Stimulated activated naive CD4-positive, alpha-beta T cell treated with Interleukin-2 at 50 U/mL for 16 hours (primary cell): ENCODE results near the gene APLF.
"Not testable (repeated sequence)": the region's sequence is repeated elsewhere in the genome, so short reads cannot be mapped to it uniquely, and the experiment has no call there.

ENCODE experiments used
- DNase-seq: peaks from one replicate; lab custom pipeline; 2025; lab: John Stamatoyannopoulos, UW

The APLF gene

GRCh38 chr2:68476454-68476853 lies 9.1 kb downstream of the APLF start:
- DNase-seq = no peak

- DNase-seq = no peak
These were observed 11.3 kb downstream of the APLF start for GRCh38 chr2:68478688-68479087.

DNA sequence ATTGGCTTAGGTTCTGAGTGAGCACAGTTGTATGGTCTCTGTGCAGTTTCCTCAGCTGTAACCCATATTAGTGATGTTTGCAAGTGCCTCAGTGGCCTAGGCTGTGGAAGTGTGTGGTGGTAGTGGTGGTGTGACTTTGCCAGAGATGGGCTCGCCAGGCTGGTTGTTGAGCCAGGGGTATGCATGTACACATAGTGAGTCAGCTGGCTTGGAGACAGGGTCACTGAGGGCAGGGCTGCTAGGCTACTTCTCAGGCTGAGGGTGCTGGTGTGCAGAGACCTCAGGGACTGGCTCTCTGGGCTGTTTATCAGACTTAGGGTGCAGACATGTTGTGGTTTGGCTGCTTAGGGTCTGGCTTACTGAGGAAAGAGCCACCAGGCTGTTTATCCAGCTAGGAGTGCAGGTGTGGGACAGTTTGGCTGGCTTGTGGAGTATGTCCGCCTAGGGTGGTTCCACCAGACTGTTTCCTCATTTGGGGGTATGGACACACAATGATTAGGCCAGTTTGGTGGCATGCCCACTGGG lies 15.0 kb downstream of the APLF start:
- DNase-seq = no peak

GRCh38 chr2:68483011-68483410 lies 15.6 kb downstream of the APLF start:
- DNase-seq = no peak

- DNase-seq = no peak
These were observed 20.5 kb downstream of the APLF start for GRCh38 chr2:68487773-68488355.

DNA sequence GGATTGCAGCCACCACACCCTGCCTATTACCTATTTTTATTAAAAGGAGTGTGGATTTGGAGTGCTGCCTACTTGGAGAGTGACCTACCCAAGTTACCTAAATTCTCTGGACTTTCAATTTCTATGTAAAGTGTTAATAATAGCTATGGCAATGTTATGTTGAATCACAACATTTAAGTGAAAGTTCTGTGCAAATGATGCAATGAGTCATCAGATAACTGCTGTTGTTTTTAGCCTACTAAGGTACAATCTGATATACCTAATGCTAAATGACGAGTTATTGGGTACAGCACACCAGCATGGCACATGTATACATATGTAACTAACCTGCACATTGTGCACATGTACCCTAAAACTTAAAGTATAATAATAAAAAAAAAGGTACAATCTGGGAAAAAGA lies 21.2 kb downstream of the APLF start:
- DNase-seq = not testable (repeated sequence)

GRCh38 chr2:68489282-68489681 lies 21.9 kb downstream of the APLF start:
- no peak for DNase-seq

- DNase-seq = no peak
These were observed 24.2 kb downstream of the APLF start for GRCh38 chr2:68491582-68491981.

- no peak for DNase-seq
These were observed 31.7 kb downstream of the APLF start for GRCh38 chr2:68499133-68499532.

DNA sequence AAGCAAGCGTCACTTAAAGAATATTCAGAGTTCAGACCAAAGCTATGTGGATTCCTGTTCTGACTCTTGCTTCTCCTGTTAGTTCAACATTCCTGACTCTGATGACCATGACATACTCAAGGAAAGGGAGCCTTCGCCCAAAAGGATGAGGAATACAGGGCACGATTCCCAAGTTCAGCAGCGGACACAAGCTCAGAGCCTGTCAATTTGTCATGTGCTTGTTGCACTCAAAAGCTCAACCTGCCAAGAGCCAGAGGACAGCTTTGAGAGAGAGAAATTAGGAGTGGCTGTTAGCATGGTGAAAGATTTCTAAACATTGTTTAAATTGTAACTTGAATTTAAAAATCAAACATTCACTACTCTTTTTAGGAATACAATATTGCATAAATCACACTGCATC lies 33.3 kb downstream of the APLF start:
- DNase-seq = no peak

DNA sequence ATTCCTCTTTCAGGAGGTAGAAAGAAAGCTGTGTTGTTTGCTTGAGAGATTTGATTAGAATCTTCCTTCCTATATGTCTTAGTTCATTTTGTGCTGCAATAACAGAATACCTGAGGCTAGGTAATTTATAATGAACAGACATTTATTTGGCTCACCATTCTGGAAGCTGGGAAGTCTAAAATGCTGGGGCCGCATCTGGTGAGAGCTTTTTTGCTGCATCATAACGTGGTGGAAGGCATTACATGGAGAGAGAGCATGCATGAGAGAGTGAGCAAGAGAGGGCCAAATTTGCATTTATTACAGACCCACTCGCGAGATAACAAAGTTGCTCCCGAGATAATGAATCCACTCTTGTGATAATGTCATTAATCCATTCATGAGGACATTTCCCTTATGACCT lies 34.4 kb downstream of the APLF start:
- DNase-seq = no peak

DNA sequence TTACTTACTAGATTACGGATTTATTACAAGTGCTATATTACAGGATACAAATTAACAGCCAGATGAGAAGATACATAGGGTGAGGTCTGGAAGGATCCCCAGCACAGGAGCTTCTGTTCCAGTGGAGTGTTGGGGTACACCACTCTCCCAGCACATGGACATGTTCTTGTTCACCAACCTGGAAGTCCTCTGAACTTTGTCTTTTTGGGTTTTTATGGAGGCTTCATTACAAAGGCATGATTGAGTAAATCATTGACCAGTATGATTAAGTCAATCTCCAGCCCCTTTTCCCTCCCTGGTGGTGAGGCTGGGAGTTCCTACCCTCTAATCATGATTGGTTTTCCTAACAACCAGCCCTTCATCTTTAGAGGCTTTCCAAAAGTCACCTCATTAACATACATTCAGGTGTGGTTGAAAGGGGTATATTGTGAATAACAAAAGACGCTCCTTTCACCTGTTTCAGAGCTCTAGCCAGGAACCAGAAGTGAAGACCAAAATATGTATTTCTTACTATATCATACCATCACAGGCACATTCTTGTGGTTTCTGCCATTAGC lies 38.3 kb downstream of the APLF start:
- no peak for DNase-seq

- no peak for DNase-seq
These were observed 38.8 kb downstream of the APLF start for GRCh38 chr2:68506170-68506569.

DNA sequence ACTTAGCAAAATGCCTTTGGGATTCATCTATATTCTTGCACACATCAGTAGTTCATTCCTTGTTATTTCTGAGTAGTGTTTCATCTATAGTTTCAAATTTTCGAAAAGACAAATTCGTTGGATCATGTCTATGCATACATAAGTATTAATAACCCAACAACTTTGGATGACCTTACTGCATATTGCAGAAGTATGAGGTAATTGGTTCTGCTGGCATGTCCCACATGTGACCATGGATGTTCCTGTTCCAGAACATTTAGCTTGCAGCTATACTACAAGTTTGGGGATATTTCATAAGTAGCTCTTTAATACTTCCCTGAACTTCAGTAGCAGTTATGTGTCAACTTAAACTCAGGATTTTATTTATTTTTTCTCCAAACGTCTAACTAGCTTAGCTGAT lies 44.9 kb downstream of the APLF start:
- no peak for DNase-seq

DNA sequence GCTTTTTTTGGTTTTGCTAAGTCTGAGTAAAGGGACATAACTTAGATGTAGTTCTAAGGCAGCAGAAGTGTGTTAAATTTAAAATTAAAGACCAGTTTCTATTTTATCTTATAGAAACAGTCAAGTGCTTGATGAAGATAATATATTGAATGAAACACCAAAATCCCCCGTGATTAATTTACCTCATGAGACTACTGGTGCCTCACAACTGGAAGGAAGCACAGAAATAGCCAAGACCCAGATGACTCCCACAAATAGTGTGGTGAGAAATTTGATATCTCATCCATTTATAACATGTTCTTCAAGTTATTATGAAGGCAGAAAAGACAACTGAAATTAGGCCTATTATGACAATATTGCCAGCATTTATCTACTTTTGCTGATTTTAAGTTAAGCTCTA lies 45.6 kb downstream of the APLF start:
- no peak for DNase-seq

DNA sequence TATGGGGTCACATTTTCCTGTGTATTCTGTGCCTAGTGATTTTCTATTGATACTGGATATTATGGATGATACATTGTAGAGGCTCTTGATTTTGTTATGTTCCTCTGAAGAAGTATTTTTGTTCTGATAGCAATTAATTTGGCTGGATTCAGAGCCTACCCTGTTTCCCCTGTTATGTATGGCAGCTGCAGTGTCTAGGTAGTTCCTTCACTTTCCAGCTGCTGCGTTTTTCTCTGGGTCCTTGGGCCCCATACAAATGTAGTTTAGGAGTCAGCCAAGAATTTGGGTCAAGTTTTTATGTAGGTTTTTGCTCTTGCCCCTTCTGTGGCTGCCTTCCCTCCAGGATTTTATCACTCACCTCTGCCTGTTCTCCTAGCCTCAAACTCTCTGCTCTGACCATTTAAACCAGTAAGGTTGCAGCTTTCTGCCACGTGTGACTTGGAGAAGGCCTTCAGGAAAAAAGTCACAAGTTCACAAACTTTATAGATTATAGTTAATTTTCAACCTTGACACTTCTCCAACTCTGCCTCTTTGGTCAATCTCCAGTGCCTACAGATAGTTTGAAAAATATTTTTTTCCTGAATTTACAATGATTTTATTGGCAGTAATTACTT lies 47.0 kb downstream of the APLF start:
- no peak for DNase-seq

GRCh38 chr2:68516051-68516955 lies 48.9 kb downstream of the APLF start:
- no peak for DNase-seq

DNA sequence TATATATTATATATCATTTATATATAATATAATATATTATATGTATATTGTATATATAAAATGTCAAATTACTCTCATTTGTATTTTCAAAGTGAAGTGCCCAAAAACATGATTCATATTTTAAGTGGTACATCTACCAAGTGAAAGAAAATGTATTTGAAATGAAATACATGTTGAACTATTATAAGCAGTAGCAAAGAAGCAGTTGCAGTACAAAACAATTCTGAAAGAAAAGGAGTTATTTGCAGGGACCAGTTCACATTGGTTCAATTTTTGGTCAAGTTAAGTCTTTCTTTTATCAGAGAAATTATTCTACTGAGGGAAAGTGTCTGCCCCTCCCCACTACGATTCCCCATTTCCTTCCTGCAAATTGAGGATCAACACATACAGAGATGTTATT lies 51.9 kb downstream of the APLF start:
- DNase-seq = no peak

- DNase-seq = no peak
These were observed 53.7 kb downstream of the APLF start for GRCh38 chr2:68521037-68521436.

- DNase-seq = not testable (repeated sequence)
These were observed 59.6 kb downstream of the APLF start for GRCh38 chr2:68526943-68527342.

GRCh38 chr2:68527343-68528081 lies 60.1 kb downstream of the APLF start:
- DNase-seq = not testable (repeated sequence)

GRCh38 chr2:68529156-68529555 lies 61.8 kb downstream of the APLF start:
- DNase-seq = not testable (repeated sequence)
